ENCODE results near the gene FARS2. TPM values are rescaled to one million over a fixed set of nuclear protein-coding genes. Genes with fewer than 3 reads are reported as not detected.

FARS2 gene
- total RNA-seq, 6 donors from 2014 or later = 16.4 to 34.6 (median 19.9) TPM

GRCh38 chr6:5565971-5566370, 304.7 kb downstream of the FARS2 start:
- WGBS, 2 donors = 94 to 96% methylated on average over 3 of the region's 3 CpGs

GRCh38 chr6:5566718-5567117, 305.4 kb downstream of the FARS2 start:
- no peaks in the 10 kb centered on the region for H3K9me3 ChIP-seq
- no peak for TF ChIP-seq CTCF (IDR thresholded peaks at IDR 0.05)
- TF ChIP-seq POLR2A (IDR thresholded peaks at IDR 0.05) = no peak
- no peak for TF ChIP-seq POLR2AphosphoS5 (IDR thresholded peaks at IDR 0.05)
- TF ChIP-seq EP300 (IDR thresholded peaks at IDR 0.05) = no peak
- WGBS, 2 donors = 95 to 99% methylated on average over 4 of the region's 4 CpGs
- ATAC-seq (ENCODE audit: low FRiP score in 2 of 2) = no peak
- H3K27ac ChIP-seq = no peak overlapping the region
- no peak for DNase-seq
- no peaks in the 10 kb centered on the region for H3K27me3 ChIP-seq
- no peaks in the 10 kb centered on the region for H3K36me3 ChIP-seq
- no peak overlapping the region for H3K4me3 ChIP-seq
- no peaks in the 10 kb centered on the region for H3K4me1 ChIP-seq

More at GRCh38 chr6:5565971-5566370, 304.7 kb downstream of the FARS2 start:
- no peaks in the 10 kb centered on the region for H3K9me3 ChIP-seq
- no peaks in the 10 kb centered on the region for H3K4me1 ChIP-seq
- no peaks in the 10 kb centered on the region for H3K27me3 ChIP-seq
- no peak overlapping the region for H3K27ac ChIP-seq
- no peaks in the 10 kb centered on the region for H3K36me3 ChIP-seq
- ATAC-seq (ENCODE audit: low FRiP score in 2 of 2) (no peak), DNase-seq (no peak)
- TF ChIP-seq POLR2AphosphoS5 (IDR thresholded peaks at IDR 0.05) (no peak), POLR2A (IDR thresholded peaks at IDR 0.05) (no peak), EP300 (IDR thresholded peaks at IDR 0.05) (no peak), CTCF (IDR thresholded peaks at IDR 0.05) (no peak)
- H3K4me3 ChIP-seq = no peak overlapping the region

GRCh38 chr6:5567352-5567751, 306.0 kb downstream of the FARS2 start:
- no peak for TF ChIP-seq POLR2AphosphoS5 (IDR thresholded peaks at IDR 0.05)
- TF ChIP-seq EP300 (IDR thresholded peaks at IDR 0.05) = no peak
- Histone ChIP-seq H3K9me3 (no peaks in the 10 kb centered on the region), H3K36me3 (no peaks in the 10 kb centered on the region), H3K4me3 (no peak overlapping the region), H3K27ac (no peak overlapping the region), H3K27me3 (no peaks in the 10 kb centered on the region), H3K4me1 (no peaks in the 10 kb centered on the region)
- ATAC-seq (ENCODE audit: low FRiP score in 2 of 2) = no peak
- no peak for DNase-seq
- 88 to 89% methylated on average over 3 of the region's 3 CpGs for WGBS, 2 donors

- no peak for TF ChIP-seq POLR2AphosphoS5 (IDR thresholded peaks at IDR 0.05)
- no peak for TF ChIP-seq POLR2A (IDR thresholded peaks at IDR 0.05)
- no peak for TF ChIP-seq CTCF (IDR thresholded peaks at IDR 0.05)
- no peak for TF ChIP-seq EP300 (IDR thresholded peaks at IDR 0.05)
- ATAC-seq (ENCODE audit: low FRiP score in 2 of 2) (no peak), DNase-seq (no peak)
- H3K36me3 ChIP-seq = no peaks in the 10 kb centered on the region
- no peaks in the 10 kb centered on the region for H3K9me3 ChIP-seq
- H3K4me3 ChIP-seq = no peak overlapping the region
- no peaks in the 10 kb centered on the region for H3K27me3 ChIP-seq
- H3K27ac ChIP-seq = no peak overlapping the region
- no peaks in the 10 kb centered on the region for H3K4me1 ChIP-seq
- WGBS, 2 donors = 80 to 90% methylated on average over 2 of the region's 2 CpGs
Observed at GRCh38 chr6:5567890-5568289, 306.6 kb downstream of the FARS2 start.

- TF ChIP-seq POLR2AphosphoS5 (IDR thresholded peaks at IDR 0.05) (no peak), EP300 (IDR thresholded peaks at IDR 0.05) (no peak), POLR2A (IDR thresholded peaks at IDR 0.05) (no peak)
- no peaks in the 10 kb centered on the region for H3K9me3 ChIP-seq
- WGBS, 2 donors = 95% methylated on average over 2 of the region's 2 CpGs
- no peak overlapping the region for H3K4me3 ChIP-seq
- ATAC-seq (ENCODE audit: low FRiP score in 2 of 2) (no peak), DNase-seq (no peak)
- no peaks in the 10 kb centered on the region for H3K36me3 ChIP-seq
- no peaks in the 10 kb centered on the region for H3K27me3 ChIP-seq
- no peak overlapping the region for H3K27ac ChIP-seq
- H3K4me1 ChIP-seq = no peaks in the 10 kb centered on the region
Observed at GRCh38 chr6:5569491-5569890, 308.2 kb downstream of the FARS2 start.

- Histone ChIP-seq H3K4me3 (no peak overlapping the region), H3K36me3 (no peaks in the 10 kb centered on the region), H3K9me3 (no peaks in the 10 kb centered on the region), H3K27ac (no peak overlapping the region), H3K4me1 (no peaks in the 10 kb centered on the region), H3K27me3 (no peaks in the 10 kb centered on the region)
- ATAC-seq (ENCODE audit: low FRiP score in 2 of 2) (no peak), DNase-seq (no peak)
- TF ChIP-seq POLR2AphosphoS5 (IDR thresholded peaks at IDR 0.05) (no peak), CTCF (IDR thresholded peaks at IDR 0.05) (no peak), POLR2A (IDR thresholded peaks at IDR 0.05) (no peak), EP300 (IDR thresholded peaks at IDR 0.05) (no peak)
- WGBS, 2 donors = 69 to 79% methylated on average over 6 of the region's 6 CpGs
Observed at GRCh38 chr6:5570641-5571040, 309.3 kb downstream of the FARS2 start.
